ENCODE data around the gene CISTR.
"Not testable (repeated sequence)": the region's sequence is repeated elsewhere in the genome, so short reads cannot be mapped to it uniquely, and the experiment has no call there.

The CISTR gene

GRCh38 chr12:53739214-53740129, 12.3 kb downstream of the CISTR start:
- DNase-seq: no peak

- DNase-seq: no peak
These were observed 13.2 kb downstream of the CISTR start for GRCh38 chr12:53738406-53739213.

GRCh38 chr12:53737951-53738405, 13.8 kb downstream of the CISTR start:
- no peak for DNase-seq

- no peak for DNase-seq
These were observed 14.5 kb downstream of the CISTR start for GRCh38 chr12:53737093-53737808.

GRCh38 chr12:53736592-53736991, 15.2 kb downstream of the CISTR start:
- DNase-seq: no peak

GRCh38 chr12:53735556-53735955, 16.2 kb downstream of the CISTR start:
- no peak for DNase-seq

- DNase-seq: no peak
These were observed 17.4 kb downstream of the CISTR start for GRCh38 chr12:53734425-53734824.

GRCh38 chr12:53733807-53734200, 18.0 kb downstream of the CISTR start:
- DNase-seq: no peak

GRCh38 chr12:53733051-53733806, 18.6 kb downstream of the CISTR start:
- DNase-seq: no peak

GRCh38 chr12:53729644-53730043, 22.1 kb downstream of the CISTR start:
- peak; percentile 73 for DNase-seq

GRCh38 chr12:53728206-53728605, 23.6 kb downstream of the CISTR start:
- DNase-seq: no peak

- peak; percentile 98 for DNase-seq
These were observed 24.3 kb downstream of the CISTR start, which contains the start of gene CALCOCO1 for GRCh38 chr12:53727310-53728041. Gene CALCOCO1 (minus strand): TSS chr12:53727452. CDS start chr12:53725242, 2,210 bp downstream.

GRCh38 chr12:53726946-53727309, 24.9 kb downstream of the CISTR start:
- DNase-seq: no peak

- peak; percentile 64 for DNase-seq
These were observed 25.4 kb downstream of the CISTR start for GRCh38 chr12:53726341-53726740.

- no peak for DNase-seq
These were observed 26.0 kb downstream of the CISTR start for GRCh38 chr12:53725824-53726223.

- DNase-seq: no peak
These were observed 29.2 kb downstream of the CISTR start for GRCh38 chr12:53722450-53723041.

GRCh38 chr12:53720946-53721345, 30.8 kb downstream of the CISTR start:
- DNase-seq: no peak

GRCh38 chr12:53719649-53720048, 32.1 kb downstream of the CISTR start:
- no peak for DNase-seq

GRCh38 chr12:53718567-53718966, 33.2 kb downstream of the CISTR start:
- DNase-seq: not testable (repeated sequence)

GRCh38 chr12:53717319-53717718, 34.5 kb downstream of the CISTR start:
- no peak for DNase-seq

GRCh38 chr12:53714004-53714403, 37.8 kb downstream of the CISTR start:
- no peak for DNase-seq
